ENCODE measurements around the gene EXOC6B.
A peak's percentile ranks its signal among the peaks of the same experiment; 100 is the strongest.
"Not testable (repeated sequence)": the region's sequence is repeated elsewhere in the genome, so short reads cannot be mapped to it uniquely, and the experiment has no call there.

EXOC6B gene

GRCh38 chr2:72604468-72604867 lies 221.4 kb downstream of the EXOC6B start:
- no peak for DNase-seq (ENCODE audit: low spot score)

- DNase-seq (ENCODE audit: low spot score), result no peak
Observed at GRCh38 chr2:72603481-72603880, 222.4 kb downstream of the EXOC6B start.

GRCh38 chr2:72602711-72603110 lies 223.1 kb downstream of the EXOC6B start:
- DNase-seq (ENCODE audit: low spot score), result no peak

GRCh38 chr2:72602095-72602494 lies 223.7 kb downstream of the EXOC6B start:
- DNase-seq (ENCODE audit: low spot score), result no peak

GRCh38 chr2:72583836-72584235 lies 242.0 kb downstream of the EXOC6B start:
- not testable (repeated sequence) for DNase-seq (ENCODE audit: low spot score)

GRCh38 chr2:72583376-72583775 lies 242.5 kb downstream of the EXOC6B start:
- no peak for DNase-seq (ENCODE audit: low spot score)

GRCh38 chr2:72581560-72582181 lies 244.2 kb downstream of the EXOC6B start:
- no peak for DNase-seq (ENCODE audit: low spot score)

- DNase-seq (ENCODE audit: low spot score), result peak; percentile 6
Observed at GRCh38 chr2:72579591-72580180, 246.1 kb downstream of the EXOC6B start.

GRCh38 chr2:72576861-72577260 lies 249.0 kb downstream of the EXOC6B start:
- no peak for DNase-seq (ENCODE audit: low spot score)

- no peak for DNase-seq (ENCODE audit: low spot score)
Observed at GRCh38 chr2:72576459-72576858, 249.4 kb downstream of the EXOC6B start.

- DNase-seq (ENCODE audit: low spot score), result no peak
Observed at GRCh38 chr2:72574886-72575285, 250.9 kb downstream of the EXOC6B start.

- DNase-seq (ENCODE audit: low spot score), result no peak
Observed at GRCh38 chr2:72573232-72573631, 252.6 kb downstream of the EXOC6B start.

- DNase-seq (ENCODE audit: low spot score), result no peak
Observed at GRCh38 chr2:72572501-72572900, 253.3 kb downstream of the EXOC6B start.

- DNase-seq (ENCODE audit: low spot score), result no peak
Observed at GRCh38 chr2:72570413-72570812, 255.4 kb downstream of the EXOC6B start.

- no peak for DNase-seq (ENCODE audit: low spot score)
Observed at GRCh38 chr2:72562451-72563153, 263.2 kb downstream of the EXOC6B start.

- no peak for DNase-seq (ENCODE audit: low spot score)
Observed at GRCh38 chr2:72561621-72562318, 264.1 kb downstream of the EXOC6B start.

GRCh38 chr2:72555943-72556342 lies 269.9 kb downstream of the EXOC6B start:
- no peak for DNase-seq (ENCODE audit: low spot score)

GRCh38 chr2:72555363-72555762 lies 270.5 kb downstream of the EXOC6B start:
- not testable (repeated sequence) for DNase-seq (ENCODE audit: low spot score)

- not testable (repeated sequence) for DNase-seq (ENCODE audit: low spot score)
Observed at GRCh38 chr2:72554910-72555309, 270.9 kb downstream of the EXOC6B start.

- no peak for DNase-seq (ENCODE audit: low spot score)
Observed at GRCh38 chr2:72554381-72554780, 271.5 kb downstream of the EXOC6B start.

GRCh38 chr2:72548081-72548764 lies 277.6 kb downstream of the EXOC6B start:
- DNase-seq (ENCODE audit: low spot score), result no peak

GRCh38 chr2:72545790-72546189 lies 280.0 kb downstream of the EXOC6B start:
- no peak for DNase-seq (ENCODE audit: low spot score)

All from CD4-positive, alpha-beta T cell treated with Interleukin-15 for 4 hours (primary cell).